ENCODE measurements around the gene NMNAT2. TPM values are rescaled to one million over a fixed set of nuclear protein-coding genes. Genes with fewer than 3 reads are reported as not detected.

The NMNAT2 gene
- total RNA-seq, 4 donors from 2014 or later: 1.0 to 4.5 (median 2.4) TPM

DNA sequence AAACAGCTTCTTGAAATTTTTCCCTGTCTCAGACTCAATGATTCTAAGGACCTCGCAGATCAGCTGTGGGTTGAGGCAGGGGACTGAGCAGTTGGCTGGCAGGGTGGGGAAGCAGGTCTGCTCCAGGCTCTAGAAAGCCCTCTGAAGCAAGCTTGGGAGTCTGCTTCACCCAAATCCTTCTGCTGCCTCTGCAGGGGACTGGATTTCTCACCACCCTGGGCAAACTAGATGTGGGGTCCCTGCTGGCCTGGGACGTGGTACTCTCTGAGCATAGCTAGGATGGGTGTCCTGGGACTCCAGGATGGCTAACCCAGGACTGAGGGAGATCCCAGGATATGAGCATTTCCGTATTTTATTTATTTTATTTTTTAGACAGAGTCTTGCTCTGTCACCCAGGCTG lies 142.9 kb downstream of the NMNAT2 start:
- TF ChIP-seq, protein P1, sequence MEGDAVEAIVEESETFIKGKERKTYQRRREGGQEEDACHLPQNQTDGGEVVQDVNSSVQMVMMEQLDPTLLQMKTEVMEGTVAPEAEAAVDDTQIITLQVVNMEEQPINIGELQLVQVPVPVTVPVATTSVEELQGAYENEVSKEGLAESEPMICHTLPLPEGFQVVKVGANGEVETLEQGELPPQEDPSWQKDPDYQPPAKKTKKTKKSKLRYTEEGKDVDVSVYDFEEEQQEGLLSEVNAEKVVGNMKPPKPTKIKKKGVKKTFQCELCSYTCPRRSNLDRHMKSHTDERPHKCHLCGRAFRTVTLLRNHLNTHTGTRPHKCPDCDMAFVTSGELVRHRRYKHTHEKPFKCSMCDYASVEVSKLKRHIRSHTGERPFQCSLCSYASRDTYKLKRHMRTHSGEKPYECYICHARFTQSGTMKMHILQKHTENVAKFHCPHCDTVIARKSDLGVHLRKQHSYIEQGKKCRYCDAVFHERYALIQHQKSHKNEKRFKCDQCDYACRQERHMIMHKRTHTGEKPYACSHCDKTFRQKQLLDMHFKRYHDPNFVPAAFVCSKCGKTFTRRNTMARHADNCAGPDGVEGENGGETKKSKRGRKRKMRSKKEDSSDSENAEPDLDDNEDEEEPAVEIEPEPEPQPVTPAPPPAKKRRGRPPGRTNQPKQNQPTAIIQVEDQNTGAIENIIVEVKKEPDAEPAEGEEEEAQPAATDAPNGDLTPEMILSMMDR (IDR thresholded peaks at IDR 0.05; ENCODE audit: low read depth): no peak

DNA sequence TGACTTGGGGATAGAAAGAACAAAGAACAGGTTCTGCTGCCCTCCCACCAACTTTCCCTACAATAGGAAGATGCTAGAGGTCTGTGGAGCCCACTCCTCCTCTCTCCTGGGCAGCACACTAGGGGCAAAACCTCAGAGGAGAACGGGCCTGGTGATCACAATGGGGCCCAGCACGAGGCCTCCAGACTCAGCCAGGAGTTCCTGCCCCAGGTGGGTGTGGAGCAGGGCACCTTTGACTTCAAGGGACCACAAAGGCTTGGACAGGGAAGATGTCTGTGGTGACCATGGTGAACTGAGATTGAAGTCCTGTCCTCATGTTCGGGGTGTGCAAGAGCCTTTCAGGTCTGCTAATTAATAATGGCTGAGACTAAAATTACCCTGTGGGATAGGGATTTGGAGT lies 143.3 kb downstream of the NMNAT2 start:
- TF ChIP-seq, protein P1 (IDR thresholded peaks at IDR 0.05; ENCODE audit: low read depth): no peak

DNA sequence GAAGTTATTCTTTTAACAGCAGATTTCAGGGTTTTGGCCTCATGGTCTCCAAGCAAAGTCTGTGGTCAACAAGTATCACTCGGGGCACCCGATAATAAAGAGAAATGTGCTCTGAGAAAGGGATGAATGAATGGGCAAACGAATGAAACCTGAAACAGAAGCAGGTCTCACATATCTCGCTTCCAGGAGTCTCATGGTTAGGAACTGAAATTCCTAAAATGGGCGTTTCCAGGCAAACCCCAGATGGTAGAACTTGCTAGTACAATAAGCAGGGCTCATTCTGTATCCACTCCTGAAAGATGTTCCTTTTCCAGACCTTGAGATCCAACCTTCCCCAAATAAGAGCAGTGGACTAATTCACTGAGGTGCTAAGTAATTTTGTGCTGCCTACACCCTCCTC lies 144.9 kb downstream of the NMNAT2 start:
- TF ChIP-seq, protein P1 (IDR thresholded peaks at IDR 0.05; ENCODE audit: low read depth): no peak

DNA sequence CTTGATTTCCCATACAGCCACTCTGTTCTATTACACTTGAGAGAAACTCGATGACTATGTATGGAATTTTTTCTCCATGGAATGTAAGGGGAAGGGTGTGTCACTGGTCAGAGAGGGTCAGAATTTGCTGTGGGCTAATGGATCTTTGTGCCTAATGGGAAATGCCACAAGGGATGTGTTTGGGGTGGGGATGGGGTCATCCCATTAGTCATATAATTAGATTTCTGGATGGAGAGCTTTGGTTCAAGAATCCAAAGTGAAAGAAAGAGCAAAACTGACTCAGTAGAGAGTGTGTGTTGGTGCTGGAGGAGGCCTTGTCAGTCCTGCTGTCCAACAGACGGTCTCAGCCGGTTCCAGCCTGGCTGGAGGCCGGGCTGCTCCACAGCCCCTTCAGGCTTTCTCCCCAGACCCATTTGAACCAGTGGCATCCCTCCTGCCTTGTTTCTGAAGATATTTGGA lies 145.8 kb downstream of the NMNAT2 start:
- TF ChIP-seq, protein P1 (IDR thresholded peaks at IDR 0.05; ENCODE audit: low read depth): no peak

DNA sequence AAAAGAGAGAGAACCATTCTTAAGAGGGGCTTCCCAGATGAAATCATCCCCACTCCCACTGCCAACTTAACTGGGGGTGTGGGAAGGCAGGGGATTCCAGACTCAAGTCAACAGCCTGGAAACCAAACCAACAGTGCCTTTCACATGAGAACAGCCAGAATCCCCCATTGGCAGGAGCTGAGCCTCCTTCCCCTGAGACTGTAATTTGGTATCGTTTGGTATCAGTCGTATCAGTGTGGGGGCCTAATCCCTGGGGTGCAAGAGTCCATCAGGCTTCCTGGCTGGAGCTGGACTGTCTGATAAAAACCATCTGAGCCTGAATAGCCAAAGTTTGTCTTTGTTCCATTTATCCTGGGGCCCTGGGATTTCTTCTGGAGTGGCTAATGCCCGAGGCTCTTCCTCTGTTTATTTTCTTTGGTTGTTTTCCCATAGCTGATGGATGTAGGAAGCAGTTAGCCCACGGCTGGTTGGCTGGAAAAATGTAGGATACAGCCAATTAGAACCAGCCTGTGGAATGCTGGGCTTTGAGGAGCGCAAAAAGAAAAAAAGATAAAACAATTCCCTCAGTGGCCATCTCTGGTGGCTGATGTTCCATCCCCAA lies 147.5 kb downstream of the NMNAT2 start:
- TF ChIP-seq, protein P1 (IDR thresholded peaks at IDR 0.05; ENCODE audit: low read depth): no peak

DNA sequence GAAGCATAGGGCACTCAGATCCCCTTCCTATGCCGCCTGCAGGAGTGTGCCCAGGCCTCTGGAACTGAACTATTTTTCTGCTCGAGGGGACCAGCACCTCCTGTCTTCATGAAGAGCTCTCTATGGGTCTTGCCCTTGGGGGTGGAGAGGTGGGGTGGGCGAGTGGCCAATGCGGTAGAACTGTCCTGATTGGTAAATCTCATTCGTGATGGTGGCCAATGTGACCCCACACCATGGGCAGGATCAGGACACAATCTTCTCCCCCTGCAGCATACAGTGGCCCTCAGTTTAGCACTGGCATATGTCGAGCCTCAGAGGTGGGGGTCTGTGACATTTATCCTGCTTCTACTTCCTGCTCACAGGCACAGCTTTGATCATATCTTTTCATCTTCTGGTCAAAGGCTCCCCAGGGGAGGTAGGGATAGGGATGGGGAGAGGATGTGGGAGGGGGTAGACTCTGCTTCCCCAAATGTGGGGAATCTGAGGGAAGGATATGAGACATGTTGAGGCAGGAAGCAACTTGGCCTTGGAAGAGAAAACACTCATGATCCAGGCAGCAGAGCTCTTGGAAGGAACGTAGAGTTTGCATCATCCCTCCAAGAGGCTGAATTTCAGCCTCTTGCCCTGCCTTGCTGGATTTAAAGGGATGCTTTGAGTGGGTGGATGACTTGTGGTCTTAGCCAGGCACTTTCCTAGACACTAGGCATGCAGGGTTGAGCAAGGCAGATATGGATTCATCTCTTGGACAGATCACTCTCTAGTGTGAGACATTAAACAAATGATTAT lies 150.3 kb downstream of the NMNAT2 start:
- TF ChIP-seq, protein P1 (IDR thresholded peaks at IDR 0.05; ENCODE audit: low read depth): no peak

DNA sequence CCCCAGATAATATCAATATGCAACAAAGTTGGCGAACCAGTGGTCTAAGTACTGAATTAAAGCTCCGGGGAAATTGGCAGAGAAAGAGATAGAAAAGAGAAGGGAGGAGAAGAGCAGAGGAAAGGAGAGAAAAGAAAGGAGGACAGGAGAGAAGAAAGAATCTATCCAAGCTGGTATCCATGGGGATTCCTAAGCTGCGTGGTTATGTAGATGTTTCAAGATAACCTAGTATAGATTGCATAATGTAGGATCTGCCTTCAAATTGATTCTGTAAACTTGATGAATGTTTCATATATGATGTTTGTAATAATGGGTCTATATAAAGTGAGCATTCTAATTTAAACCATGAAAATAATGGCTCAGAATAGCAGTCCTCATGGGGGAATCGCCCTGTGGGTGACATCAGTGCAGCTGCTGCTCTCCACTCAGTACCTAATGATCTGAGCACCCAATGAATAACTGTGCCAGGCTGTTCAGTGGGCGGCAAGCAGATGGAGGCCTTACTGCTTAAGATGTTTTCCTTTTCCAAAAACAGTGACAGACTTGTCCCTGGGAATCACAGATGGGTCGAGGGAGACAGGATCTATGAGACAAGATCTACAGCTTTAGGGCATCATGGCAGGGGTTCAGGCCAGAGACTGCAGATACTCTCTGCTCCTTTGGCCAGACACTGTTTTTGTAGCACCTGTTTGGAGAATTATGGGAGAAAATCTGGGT lies 154.1 kb downstream of the NMNAT2 start:
- TF ChIP-seq, protein P1 (IDR thresholded peaks at IDR 0.05; ENCODE audit: low read depth): no peak
